Measurements from ENCODE around the gene STX4. TPM values are rescaled to one million over a fixed set of nuclear protein-coding genes. Genes with fewer than 3 reads are reported as not detected.

Gene STX4
- total RNA-seq, 2 donors from 2014 or later: 17.1 to 23.8 TPM

- no peak for TF ChIP-seq CTCF (IDR thresholded peaks at IDR 0.05)
- Histone ChIP-seq H3K4me3 (no peak overlapping the region), H3K4me1 (peaks cover 0 to 13% of the 10 kb centered on the region in 2 donors), H3K9me3 (no peaks in the 10 kb centered on the region), H3K27me3 (no peaks in the 10 kb centered on the region), H3K27ac (no peak overlapping the region), H3K36me3 (peaks cover 75% of the 10 kb centered on the region)
- DNase-seq (ENCODE audit: low spot score): no peak
Measured at GRCh38 chr16:31080035-31080629, 46.8 kb downstream of the STX4 start.

GRCh38 chr16:31080756-31081419 is 47.5 kb downstream of the STX4 start:
- no peak for DNase-seq (ENCODE audit: low spot score)
- TF ChIP-seq CTCF (IDR thresholded peaks at IDR 0.05): no peak
- peaks cover 75% of the 10 kb centered on the region for H3K36me3 ChIP-seq
- no peaks in the 10 kb centered on the region for H3K9me3 ChIP-seq
- H3K4me1 ChIP-seq: peaks cover 0 to 7% of the 10 kb centered on the region in 2 donors
- H3K4me3 ChIP-seq: no peak overlapping the region
- H3K27me3 ChIP-seq: no peaks in the 10 kb centered on the region
- H3K27ac ChIP-seq: no peak overlapping the region

- no peak for DNase-seq (ENCODE audit: low spot score)
- Histone ChIP-seq H3K36me3 (peaks cover 71% of the 10 kb centered on the region), H3K4me1 (peaks cover 0 to 7% of the 10 kb centered on the region in 2 donors), H3K27ac (no peak overlapping the region), H3K9me3 (no peaks in the 10 kb centered on the region), H3K4me3 (no peak overlapping the region), H3K27me3 (no peaks in the 10 kb centered on the region)
- no peak for TF ChIP-seq CTCF (IDR thresholded peaks at IDR 0.05)
Measured at GRCh38 chr16:31081428-31082351, 48.3 kb downstream of the STX4 start.

- DNase-seq (ENCODE audit: low spot score): no peak
- Histone ChIP-seq H3K27me3 (no peaks in the 10 kb centered on the region), H3K36me3 (peaks cover 63% of the 10 kb centered on the region), H3K4me3 (no peak overlapping the region), H3K9me3 (no peaks in the 10 kb centered on the region), H3K4me1 (peaks cover 0 to 7% of the 10 kb centered on the region in 2 donors), H3K27ac (no peak overlapping the region)
- no peak for TF ChIP-seq CTCF (IDR thresholded peaks at IDR 0.05)
Measured at GRCh38 chr16:31082368-31083045, 49.1 kb downstream of the STX4 start.

GRCh38 chr16:31083081-31083480 is 49.7 kb downstream of the STX4 start:
- Histone ChIP-seq H3K27ac (no peak overlapping the region), H3K4me3 (no peak overlapping the region), H3K4me1 (peaks cover 0 to 7% of the 10 kb centered on the region in 2 donors), H3K9me3 (no peaks in the 10 kb centered on the region), H3K27me3 (no peaks in the 10 kb centered on the region), H3K36me3 (peaks cover 57% of the 10 kb centered on the region)
- DNase-seq (ENCODE audit: low spot score): no peak
- TF ChIP-seq CTCF (IDR thresholded peaks at IDR 0.05): no peak

Data from right atrium auricular region (tissue), 2 donors.